HFF-Myc (cell line): ENCODE measurements around the gene BCAS2.

ENCODE experiments used
- DNase-seq: peaks from one replicate; pipeline ENCODE4 v3.0.0-alpha.2; 2011; ENCODE audit warnings: low read depth; ENCODE audit errors: extremely low read depth
- H3K4me3 ChIP-seq: replicated peaks from 2 replicates; pipeline ENCODE4 v1.5.1; 2011; ENCODE audit warnings: low read depth, mild to moderate bottlenecking, control low read depth, low read length
- TF ChIP-seq, protein P1 (sequence below): IDR thresholded peaks from 2 replicates; pipeline ENCODE4 v1.5.1; 2012; ENCODE audit warnings: mild to moderate bottlenecking, low read depth, low read length, control low read depth; ENCODE audit errors: missing control alignments

The BCAS2 gene

GRCh38 chr1:114549137-114549536 lies 32.3 kb downstream of the BCAS2 start:
- no peak for DNase-seq

GRCh38 chr1:114547076-114547475 lies 34.3 kb downstream of the BCAS2 start:
- DNase-seq: no peak
- TF ChIP-seq, protein P1, sequence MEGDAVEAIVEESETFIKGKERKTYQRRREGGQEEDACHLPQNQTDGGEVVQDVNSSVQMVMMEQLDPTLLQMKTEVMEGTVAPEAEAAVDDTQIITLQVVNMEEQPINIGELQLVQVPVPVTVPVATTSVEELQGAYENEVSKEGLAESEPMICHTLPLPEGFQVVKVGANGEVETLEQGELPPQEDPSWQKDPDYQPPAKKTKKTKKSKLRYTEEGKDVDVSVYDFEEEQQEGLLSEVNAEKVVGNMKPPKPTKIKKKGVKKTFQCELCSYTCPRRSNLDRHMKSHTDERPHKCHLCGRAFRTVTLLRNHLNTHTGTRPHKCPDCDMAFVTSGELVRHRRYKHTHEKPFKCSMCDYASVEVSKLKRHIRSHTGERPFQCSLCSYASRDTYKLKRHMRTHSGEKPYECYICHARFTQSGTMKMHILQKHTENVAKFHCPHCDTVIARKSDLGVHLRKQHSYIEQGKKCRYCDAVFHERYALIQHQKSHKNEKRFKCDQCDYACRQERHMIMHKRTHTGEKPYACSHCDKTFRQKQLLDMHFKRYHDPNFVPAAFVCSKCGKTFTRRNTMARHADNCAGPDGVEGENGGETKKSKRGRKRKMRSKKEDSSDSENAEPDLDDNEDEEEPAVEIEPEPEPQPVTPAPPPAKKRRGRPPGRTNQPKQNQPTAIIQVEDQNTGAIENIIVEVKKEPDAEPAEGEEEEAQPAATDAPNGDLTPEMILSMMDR: no peak
- no peak overlapping the region for H3K4me3 ChIP-seq

More at GRCh38 chr1:114549137-114549536, 32.3 kb downstream of the BCAS2 start:
- H3K4me3 ChIP-seq: no peak overlapping the region
- TF ChIP-seq, protein P1: no peak

DNA sequence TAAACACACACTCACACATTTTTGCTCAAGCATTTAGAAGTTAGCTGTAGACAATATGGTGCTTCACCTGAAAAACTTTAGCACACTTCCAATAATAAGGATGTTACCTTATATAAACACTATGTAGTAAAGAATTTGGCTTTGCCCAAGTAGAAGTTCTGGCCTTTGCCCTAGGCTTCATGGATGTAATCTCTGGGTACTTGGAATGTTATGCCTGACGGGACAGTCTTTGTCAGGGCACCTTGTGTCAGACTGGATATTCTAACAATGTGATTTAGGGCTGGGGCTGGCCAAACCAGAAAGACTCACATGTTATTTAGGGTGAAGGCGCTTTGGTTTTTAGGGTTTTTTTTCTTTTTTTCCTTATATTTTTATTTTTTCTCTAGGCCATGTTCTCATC lies 35.6 kb downstream of the BCAS2 start:
- DNase-seq: no peak
- TF ChIP-seq, protein P1: no peak
- no peak overlapping the region for H3K4me3 ChIP-seq

DNA sequence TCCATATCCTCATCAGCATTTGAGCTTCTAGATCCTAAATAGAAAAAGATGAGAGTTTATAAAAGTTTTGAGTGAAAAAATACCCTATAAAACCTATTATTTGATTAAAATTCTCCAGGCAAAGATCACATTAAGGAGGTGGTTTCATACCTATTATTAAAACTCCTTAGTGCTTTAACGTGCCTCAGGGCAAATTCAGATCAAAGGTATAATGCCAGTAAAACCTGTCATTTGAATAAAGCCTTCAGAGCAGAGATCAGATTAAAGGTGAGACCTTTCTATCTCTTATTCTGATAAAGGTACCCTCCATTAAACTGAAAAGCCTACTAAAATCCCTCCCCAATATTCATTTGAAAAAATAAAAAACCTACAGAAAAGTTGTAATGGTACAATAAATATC lies 36.1 kb downstream of the BCAS2 start:
- TF ChIP-seq, protein P1: no peak
- no peak for DNase-seq
- H3K4me3 ChIP-seq: no peak overlapping the region

DNA sequence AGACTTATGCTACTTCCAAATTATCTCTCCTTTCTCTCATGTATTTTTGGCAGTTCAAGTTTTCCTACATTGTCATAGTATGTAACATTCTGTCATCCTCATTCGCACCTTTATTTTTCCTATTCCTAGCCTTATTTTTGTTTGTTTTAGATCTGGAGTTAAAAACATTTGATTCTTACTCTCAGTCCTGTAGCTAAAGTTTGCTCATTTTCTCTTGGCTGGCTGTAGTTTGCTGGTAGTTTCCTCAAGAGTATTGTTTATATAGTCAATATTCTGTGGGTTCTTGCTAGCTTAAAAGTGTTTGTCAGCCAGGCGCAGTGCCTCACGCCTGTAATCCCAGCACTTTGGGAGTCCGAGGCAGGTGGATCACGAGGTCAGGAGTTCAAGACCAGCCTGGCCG lies 40.6 kb downstream of the BCAS2 start:
- DNase-seq: no peak
- TF ChIP-seq, protein P1: no peak
- H3K4me3 ChIP-seq: no peak overlapping the region

GRCh38 chr1:114540272-114540671 lies 41.1 kb downstream of the BCAS2 start:
- DNase-seq: no peak
- TF ChIP-seq, protein P1: no peak
- no peak overlapping the region for H3K4me3 ChIP-seq

DNA sequence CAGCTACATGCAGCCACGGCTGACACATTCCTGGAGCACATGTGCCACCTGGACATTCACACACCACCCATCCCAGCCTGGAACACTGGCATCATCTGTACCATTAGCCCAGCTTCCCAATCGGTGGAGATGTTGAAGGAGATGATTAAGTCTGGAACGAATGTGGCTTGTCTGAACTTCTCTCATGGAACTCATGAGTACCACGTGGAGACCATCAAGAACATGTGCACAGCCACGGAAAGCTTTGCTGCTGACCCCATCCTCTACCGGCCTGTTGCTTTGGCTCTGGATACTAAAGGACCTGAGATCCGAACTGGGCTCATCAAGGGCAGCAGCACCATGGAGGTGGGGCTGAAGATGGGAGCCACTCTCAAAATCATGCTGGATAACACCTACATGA lies 45.4 kb downstream of the BCAS2 start:
- no peak for DNase-seq
- no peak overlapping the region for H3K4me3 ChIP-seq
- TF ChIP-seq, protein P1: no peak
